B cell (primary cell): ENCODE measurements around the gene CARD9. TPM values are rescaled to one million over a fixed set of nuclear protein-coding genes. Genes with fewer than 3 reads are reported as not detected.
"Not testable (repeated sequence)": the region's sequence is repeated elsewhere in the genome, so short reads cannot be mapped to it uniquely, and the experiment has no call there.

Experiments used
- ATAC-seq: fragments of 200-7000 bp; cut with Tn5 transposase; one replicate; pipeline ENCODE4 v1.10.0; 2021; ENCODE audit warnings: low read depth, mild to moderate bottlenecking, moderate number of reproducible peaks, moderate library complexity
- CTCF ChIA-PET: fragments of 350-600 bp; sonication (Branson Sonifier 250); formaldehyde crosslinking; loops from one replicate; lab custom pipeline; 2021; ENCODE audit warnings: antibody characterized with exemption, inconsistent platforms; lab: Charles Lee
- POLR2A ChIA-PET: fragments of 350-600 bp; sonication (Branson Sonifier 250); formaldehyde crosslinking; loops from one replicate; lab custom pipeline; 2021; ENCODE audit warnings: antibody characterized with exemption; lab: Charles Lee
- DNase-seq: peaks from one replicate; pipeline ENCODE4 v3.0.0; 2013
- H2AFZ ChIP-seq: 2 replicates; pipeline ENCODE4 v1.6.1; 2012; ENCODE audit warnings: mild to moderate bottlenecking, low read depth, low read length; ENCODE audit not compliant: insufficient read depth, poor library complexity, severe bottlenecking
- H3K27ac ChIP-seq, 2 donors: 1 replicate in 1 of 2; 2 replicates in 1 of 2; pipeline ENCODE4 v1.5.1; 2012 to 2013; ENCODE audit warnings: low read length in 2 of 2, mild to moderate bottlenecking in 2 of 2, moderate library complexity in 1 of 2
- H3K27me3 ChIP-seq, 4 experiments: fragments of 200-600 bp in 1 of 4; sonication (generic) in 1 of 4; replicated peaks in 1 of 4; 1 replicate in 2 of 4; 2 replicates in 2 of 4; pipeline versions ENCODE4 v1.6.1 to v1.7.0; 2013 to 2016; ENCODE audit warnings: low read length in 3 of 4, mild to moderate bottlenecking in 2 of 4, mixed read lengths in 1 of 4, moderate library complexity in 1 of 4; ENCODE audit not compliant: insufficient read depth in 4 of 4, control insufficient read depth in 3 of 4; ENCODE audit errors: control extremely low read depth in 1 of 4
- H3K36me3 ChIP-seq, 2 experiments: replicated peaks in 1 of 2; 1 replicate in 1 of 2; 2 replicates in 1 of 2; pipeline versions ENCODE4 v1.6.1 to v1.7.1; 2013; ENCODE audit warnings: low read length in 1 of 2; ENCODE audit not compliant: insufficient read depth in 2 of 2, control insufficient read depth in 1 of 2; ENCODE audit errors: control extremely low read depth in 1 of 2, extremely low read depth in 1 of 2
- H3K4me1 ChIP-seq, 2 donors: fragments of 200-600 bp in 1 of 2; sonication (generic) in 1 of 2; 1 replicate in 1 of 2; 2 replicates in 1 of 2; pipeline versions ENCODE4 v1.5.1 to v1.6.1; 2013 to 2017; ENCODE audit warnings: low read length in 2 of 2; ENCODE audit not compliant: control insufficient read depth in 2 of 2, insufficient read depth in 2 of 2
- H3K4me2 ChIP-seq: replicated peaks from 2 replicates; pipeline ENCODE3; 2012; ENCODE audit warnings: mild to moderate bottlenecking, low read depth, low read length; ENCODE audit not compliant: poor library complexity, severe bottlenecking
- H3K4me3 ChIP-seq, 5 experiments: fragments of 200-600 bp in 1 of 5; sonication (generic) in 1 of 5; 1 replicate in 3 of 5; 2 replicates in 2 of 5; pipeline versions ENCODE4 v1.5.1 to v1.7.0; 2011 to 2016; ENCODE audit warnings: low read length in 4 of 5, mild to moderate bottlenecking in 4 of 5, low read depth in 2 of 5, control low read depth in 1 of 5, moderate library complexity in 1 of 5; ENCODE audit not compliant: insufficient read depth in 1 of 5; ENCODE audit errors: control extremely low read depth in 1 of 5, extremely low read depth in 1 of 5
- H3K79me2 ChIP-seq: fragments of 200-600 bp; sonication (generic); one replicate; pipeline ENCODE4 v1.6.0; 2016; ENCODE audit warnings: low read length; ENCODE audit not compliant: control insufficient read depth, insufficient read depth
- H3K9ac ChIP-seq: fragments of 200-600 bp; sonication (generic); 2 replicates; pipeline ENCODE4 v1.6.1; 2017; ENCODE audit warnings: mild to moderate bottlenecking, low read length, moderate library complexity
- H3K9me3 ChIP-seq, 3 donors: one replicate each; pipeline versions ENCODE4 v1.6.1 to v1.7.1; 2013; ENCODE audit warnings: low read length in 2 of 3; ENCODE audit not compliant: control insufficient read depth in 2 of 3, insufficient read depth in 1 of 3; ENCODE audit errors: control extremely low read depth in 1 of 3
- H4K20me1 ChIP-seq: 2 replicates; pipeline ENCODE4 v1.6.0; 2012; ENCODE audit warnings: mild to moderate bottlenecking, low read length; ENCODE audit not compliant: insufficient read depth, control insufficient read depth, poor library complexity, severe bottlenecking
- H3K27ac Mint-ChIP-seq: one replicate; pipeline ENCODE4 v1.8.0; 2021; ENCODE audit warnings: mixed read lengths
- H3K27me3 Mint-ChIP-seq: one replicate; pipeline ENCODE4 v1.8.0; 2021; ENCODE audit warnings: mixed read lengths
- H3K4me1 Mint-ChIP-seq: one replicate; pipeline ENCODE4 v1.8.0; 2021; ENCODE audit warnings: mixed read lengths
- H3K4me3 Mint-ChIP-seq: one replicate; pipeline ENCODE4 v1.8.0; 2021; ENCODE audit warnings: mixed read lengths
- H3K9me3 Mint-ChIP-seq: one replicate; pipeline ENCODE4 v1.8.0; 2022; ENCODE audit warnings: mixed read lengths; ENCODE audit not compliant: insufficient read depth
- EZH2 ChIP-seq: IDR thresholded peaks from 2 replicates; pipeline ENCODE4 v1.6.1; 2012; ENCODE audit warnings: borderline replicate concordance, low read depth, mild to moderate bottlenecking, moderate library complexity, low read length; ENCODE audit not compliant: insufficient read depth, poor library complexity, severe bottlenecking
- WGBS: methylation state at CpG from one replicate; pipeline ENCODE4 v1.1.5; 2013; ENCODE audit warnings: missing lambda C conversion rate; ENCODE audit not compliant: insufficient coverage; 5-methylcytosine and 5-hydroxymethylcytosine counted together
- intact Hi-C: fragments of 100-400 bp; cut with micrococcal nuclease; formaldehyde crosslinking; loops from one replicate; pipeline ENCODE4 v1.10.0; 2022
- polyA plus RNA-seq: library from polyadenylated mRNA; depleted of rRNA; stranded (reverse); fragments of >200 nt; gene quantifications from 2 replicates; pipeline ENCODE4 v1.2.3, GENCODE V29; 2012
- total RNA-seq, 2 donors: library from RNA; stranded (reverse); fragments of 120-200 nt in 1 of 2; gene quantifications; 1 replicate in 1 of 2; 2 replicates in 1 of 2; pipeline versions ENCODE4 v1.2.3 to v1.2.4, GENCODE V29; 2013 to 2022
- TF ChIP-seq, protein P1 (sequence below): fragments of 200-600 bp; IDR thresholded peaks from one replicate; pipeline ENCODE4 v1.8.0; 2022; ENCODE audit warnings: antibody characterized with exemption, mild to moderate bottlenecking

Gene CARD9
- total and polyA plus RNA-seq, 2 donors (not counting 1 experiment from before 2014, with no cell fraction given) = 0.57 to 1.1 TPM

DNA sequence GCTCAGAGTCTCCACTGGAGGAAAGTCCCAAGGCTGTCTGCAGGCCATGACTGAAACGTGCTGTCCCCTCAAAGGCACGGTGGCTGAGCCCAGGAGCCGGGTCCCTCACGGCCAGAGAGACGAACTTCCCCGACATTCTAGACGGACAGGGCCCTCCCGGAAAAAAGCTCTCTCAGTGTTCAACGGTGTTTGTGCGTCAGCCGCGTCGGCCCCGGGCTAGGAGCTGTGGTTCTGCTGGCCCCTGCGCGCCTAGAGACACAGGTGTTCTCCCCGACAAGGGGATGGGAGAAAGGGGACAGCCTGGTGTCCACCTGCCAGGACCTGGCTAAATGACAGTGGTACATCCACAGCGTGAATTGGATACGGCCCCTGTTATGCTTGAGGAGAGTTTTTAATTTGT lies 51.9 kb downstream of the CARD9 start:
- H3K9me3 Mint-ChIP-seq = no peaks in the 10 kb centered on the region
- no peak for ATAC-seq
- H3K27ac ChIP-seq = no peak overlapping the region
- H3K4me1 Mint-ChIP-seq = peaks cover 15% of the 10 kb centered on the region
- 92% methylated on average over 17 of the region's 19 CpGs for WGBS
- no peak overlapping the region for H3K4me3 ChIP-seq
- no peak overlapping the region for H3K9ac ChIP-seq
- no peaks in the 10 kb centered on the region for H4K20me1 ChIP-seq
- no peak overlapping the region for H3K27ac Mint-ChIP-seq
- H3K27me3 Mint-ChIP-seq = peaks cover 9% of the 10 kb centered on the region
- H3K27me3 ChIP-seq = peaks cover 0 to 19% (median 5%) of the 10 kb centered on the region in 4 experiments
- H2AFZ ChIP-seq = no peak overlapping the region
- ChIA-PET CTCF (no interaction called here), POLR2A (no interaction called here)
- H3K4me1 ChIP-seq = peaks cover 19 to 31% of the 10 kb centered on the region in 2 donors
- H3K4me3 Mint-ChIP-seq = no peak overlapping the region
- H3K9me3 ChIP-seq = peaks cover 0 to 3% (median 0%) of the 10 kb centered on the region in 3 donors
- H3K36me3 ChIP-seq = no peaks in the 10 kb centered on the region
- DNase-seq = no peak
- TF ChIP-seq EZH2 = no peak
- TF ChIP-seq, protein P1, sequence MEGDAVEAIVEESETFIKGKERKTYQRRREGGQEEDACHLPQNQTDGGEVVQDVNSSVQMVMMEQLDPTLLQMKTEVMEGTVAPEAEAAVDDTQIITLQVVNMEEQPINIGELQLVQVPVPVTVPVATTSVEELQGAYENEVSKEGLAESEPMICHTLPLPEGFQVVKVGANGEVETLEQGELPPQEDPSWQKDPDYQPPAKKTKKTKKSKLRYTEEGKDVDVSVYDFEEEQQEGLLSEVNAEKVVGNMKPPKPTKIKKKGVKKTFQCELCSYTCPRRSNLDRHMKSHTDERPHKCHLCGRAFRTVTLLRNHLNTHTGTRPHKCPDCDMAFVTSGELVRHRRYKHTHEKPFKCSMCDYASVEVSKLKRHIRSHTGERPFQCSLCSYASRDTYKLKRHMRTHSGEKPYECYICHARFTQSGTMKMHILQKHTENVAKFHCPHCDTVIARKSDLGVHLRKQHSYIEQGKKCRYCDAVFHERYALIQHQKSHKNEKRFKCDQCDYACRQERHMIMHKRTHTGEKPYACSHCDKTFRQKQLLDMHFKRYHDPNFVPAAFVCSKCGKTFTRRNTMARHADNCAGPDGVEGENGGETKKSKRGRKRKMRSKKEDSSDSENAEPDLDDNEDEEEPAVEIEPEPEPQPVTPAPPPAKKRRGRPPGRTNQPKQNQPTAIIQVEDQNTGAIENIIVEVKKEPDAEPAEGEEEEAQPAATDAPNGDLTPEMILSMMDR = no peak
- intact Hi-C loops = no loop called here
- H3K79me2 ChIP-seq = no peaks in the 10 kb centered on the region
- no peak overlapping the region for H3K4me2 ChIP-seq

DNA sequence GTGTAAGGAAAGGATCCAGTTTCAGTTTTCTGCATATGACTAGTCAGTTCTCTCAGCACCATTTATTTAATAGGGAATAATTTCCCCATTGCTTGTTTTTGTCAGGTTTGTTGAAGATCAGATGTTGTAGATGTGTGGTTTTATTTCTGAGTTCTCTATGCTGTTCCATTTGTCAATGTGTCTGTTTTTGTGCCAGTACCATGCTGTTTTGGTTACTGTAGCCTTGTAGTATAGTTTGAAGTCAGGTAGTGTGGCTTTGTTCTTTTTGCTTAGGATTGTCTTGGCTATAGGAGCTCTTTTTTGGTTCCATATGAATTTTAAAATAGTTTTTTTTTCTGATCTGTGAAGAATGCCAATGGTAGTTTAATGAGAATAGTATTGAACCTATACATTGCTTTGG lies 52.5 kb downstream of the CARD9 start:
- peaks cover 16% of the 10 kb centered on the region for H3K4me1 Mint-ChIP-seq
- peaks cover 15% of the 10 kb centered on the region for H3K27me3 Mint-ChIP-seq
- H3K27ac ChIP-seq, H3K4me3 Mint-ChIP-seq, H3K4me2 ChIP-seq, POLR2A ChIA-PET, H2AFZ ChIP-seq, H3K36me3 ChIP-seq, H3K9ac ChIP-seq, H3K79me2 ChIP-seq, DNase-seq, CTCF ChIA-PET, H3K9me3 ChIP-seq, H3K4me3 ChIP-seq, H3K27ac Mint-ChIP-seq, intact Hi-C loops, H3K9me3 Mint-ChIP-seq, ATAC-seq, H4K20me1 ChIP-seq: not testable (repeated sequence)
- Histone ChIP-seq H3K4me1 (peaks cover 14 to 26% of the 10 kb centered on the region in 2 donors), H3K27me3 (peaks cover 0 to 13% (median 2%) of the 10 kb centered on the region in 4 experiments)

DNA sequence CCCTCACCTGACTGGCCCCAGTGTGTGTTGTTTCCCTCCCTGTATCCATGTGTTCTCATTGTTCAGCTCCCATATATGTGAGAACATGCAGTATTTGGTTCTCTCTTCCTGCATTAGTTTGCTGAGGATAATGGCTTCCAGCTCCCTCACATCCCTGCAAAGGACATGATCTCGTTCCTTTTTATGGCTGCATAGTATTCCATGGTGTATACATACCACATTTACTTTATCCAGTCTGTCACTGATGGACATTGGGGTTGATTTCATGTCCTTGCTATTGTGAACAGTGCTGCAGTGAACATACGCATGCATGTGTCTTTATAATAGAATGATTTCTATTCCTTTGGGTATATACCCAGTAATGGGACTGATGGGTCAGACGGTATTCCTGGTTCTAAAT lies 53.5 kb downstream of the CARD9 start:
- peaks cover 0 to 17% (median 7%) of the 10 kb centered on the region in 3 donors for H3K9me3 ChIP-seq
- H4K20me1 ChIP-seq, H3K36me3 ChIP-seq, H3K9ac ChIP-seq, POLR2A ChIA-PET, H3K27ac ChIP-seq, H3K27ac Mint-ChIP-seq, H3K4me3 Mint-ChIP-seq, H3K9me3 Mint-ChIP-seq, H2AFZ ChIP-seq, H3K4me3 ChIP-seq, H3K27me3 ChIP-seq, CTCF ChIA-PET, H3K79me2 ChIP-seq, DNase-seq, intact Hi-C loops, H3K4me2 ChIP-seq, ATAC-seq: not testable (repeated sequence)
- H3K4me1 ChIP-seq = peaks cover 14 to 26% of the 10 kb centered on the region in 2 donors
- no CpG with 5 or more reads among the region's 3 CpGs for whole genome bisulfite sequencing
- peaks cover 16% of the 10 kb centered on the region for H3K4me1 Mint-ChIP-seq
- peaks cover 16% of the 10 kb centered on the region for H3K27me3 Mint-ChIP-seq
